Measurements from ENCODE around the gene LRRC27.
"Not testable (repeated sequence)": the region's sequence is repeated elsewhere in the genome, so short reads cannot be mapped to it uniquely, and the experiment has no call there.

LRRC27 gene
- total RNA-seq: 1.3 to 5.7 reads per million in 2 experiments

- peak; percentile 99 for DNase-seq (ENCODE audit: low read depth)
These were observed at the start of gene LRRC27 for GRCh38 chr10:132331601-132332432. TSS of gene LRRC27 (plus strand) at chr10:132332193. CDS start at chr10:132333525, 1,332 bp downstream.

- DNase-seq (ENCODE audit: low read depth): no peak
These were observed 49.1 kb upstream of the LRRC27 start for GRCh38 chr10:132282667-132283603.

GRCh38 chr10:132283604-132284382 is 48.2 kb upstream of the LRRC27 start:
- DNase-seq (ENCODE audit: low read depth): no peak

GRCh38 chr10:132289439-132289838 is 42.6 kb upstream of the LRRC27 start:
- no peak for DNase-seq (ENCODE audit: low read depth)

- no peak for DNase-seq (ENCODE audit: low read depth)
These were observed 41.4 kb upstream of the LRRC27 start for GRCh38 chr10:132290631-132291030.

- no peak for DNase-seq (ENCODE audit: low read depth)
These were observed 40.2 kb upstream of the LRRC27 start for GRCh38 chr10:132291826-132292225.

- no peak for DNase-seq (ENCODE audit: low read depth)
These were observed 39.4 kb upstream of the LRRC27 start for GRCh38 chr10:132292287-132293200.

GRCh38 chr10:132293201-132293812 is 38.7 kb upstream of the LRRC27 start:
- no peak for DNase-seq (ENCODE audit: low read depth)

GRCh38 chr10:132293813-132294520 is 38.0 kb upstream of the LRRC27 start:
- DNase-seq (ENCODE audit: low read depth): no peak

GRCh38 chr10:132294561-132295318 is 37.3 kb upstream of the LRRC27 start:
- no peak for DNase-seq (ENCODE audit: low read depth)

- not testable (repeated sequence) for DNase-seq (ENCODE audit: low read depth)
These were observed 36.5 kb upstream of the LRRC27 start for GRCh38 chr10:132295481-132295880.

- no peak for DNase-seq (ENCODE audit: low read depth)
These were observed 35.1 kb upstream of the LRRC27 start for GRCh38 chr10:132296666-132297443.

GRCh38 chr10:132297526-132297925 is 34.5 kb upstream of the LRRC27 start:
- DNase-seq (ENCODE audit: low read depth): no peak

- no peak for DNase-seq (ENCODE audit: low read depth)
These were observed 33.7 kb upstream of the LRRC27 start for GRCh38 chr10:132298038-132298881.

- no peak for DNase-seq (ENCODE audit: low read depth)
These were observed 32.3 kb upstream of the LRRC27 start for GRCh38 chr10:132299371-132300336.

- DNase-seq (ENCODE audit: low read depth): no peak
These were observed 31.4 kb upstream of the LRRC27 start for GRCh38 chr10:132300582-132300981.

Data from T follicular helper cell (primary cell).